SK-N-MC (cell line): ENCODE results near the gene CACNG4.
"Not testable (repeated sequence)": the region's sequence is repeated elsewhere in the genome, so short reads cannot be mapped to it uniquely, and the experiment has no call there.

Experiments
- DNase-seq: peaks from one replicate; pipeline ENCODE4 v3.0.0-alpha.2; 2011; ENCODE audit warnings: low read depth, low spot score
- H3K27ac ChIP-seq: fragments of 200-600 bp; sonication (generic); 2 replicates; pipeline ENCODE4 v1.5.1; 2016; ENCODE audit warnings: mixed run types
- H3K36me3 ChIP-seq: fragments of 200-600 bp; sonication (generic); 2 replicates; pipeline ENCODE4 v1.6.1; 2017; ENCODE audit warnings: antibody characterized with exemption, low read length, mixed read lengths; ENCODE audit not compliant: insufficient read depth
- H3K4me3 ChIP-seq: fragments of 200-600 bp; sonication (generic); 2 replicates; pipeline ENCODE4 v1.5.1; 2016
- H3K9ac ChIP-seq: fragments of 200-600 bp; sonication (generic); 2 replicates; pipeline ENCODE4 v1.8.0; 2017; ENCODE audit warnings: mixed run types, mixed read lengths; ENCODE audit not compliant: insufficient read length
- H3K9me3 ChIP-seq: fragments of 200-600 bp; sonication (generic); 2 replicates; pipeline ENCODE4 v1.6.1; 2017; ENCODE audit warnings: low read depth, mild to moderate bottlenecking, antibody characterized with exemption, low read length, moderate library complexity, mixed read lengths
- EZH2 ChIP-seq: fragments of 200-600 bp; sonication (generic); IDR thresholded peaks from one replicate; pipeline ENCODE4 v1.6.1; 2017; ENCODE audit warnings: antibody characterized with exemption
- FOXP2 ChIP-seq: optimal IDR thresholded peaks from 2 replicates; pipeline ENCODE3; 2011; ENCODE audit warnings: mild to moderate bottlenecking, moderate library complexity; ENCODE audit not compliant: insufficient read depth; ENCODE audit errors: extremely low read length, control extremely low read depth
- POLR2AphosphoS5 ChIP-seq: IDR thresholded peaks from 2 replicates; pipeline ENCODE4 v1.6.1; 2012; ENCODE audit warnings: mild to moderate bottlenecking, low read depth, low read length, borderline replicate concordance

Gene CACNG4

DNA sequence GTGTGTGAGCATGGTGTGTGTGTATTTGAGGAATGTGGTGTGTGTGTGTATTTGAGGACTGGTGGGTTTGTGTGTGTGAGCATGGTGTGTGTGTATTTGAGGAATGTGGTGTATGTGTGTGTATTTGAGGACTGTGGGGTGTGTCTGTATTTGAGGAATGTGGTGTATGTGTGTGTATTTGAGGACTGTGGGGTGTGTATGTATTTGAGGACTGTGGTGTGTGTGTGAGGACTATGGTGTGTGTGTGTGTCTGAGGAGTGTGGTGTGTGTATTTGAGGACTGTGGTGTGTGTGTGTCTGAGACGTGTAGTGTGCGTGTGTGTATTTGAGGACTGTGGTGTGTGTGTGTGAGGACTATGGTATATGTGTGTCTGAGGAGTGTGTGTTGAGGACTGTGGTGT, 61.8 kb downstream of the CACNG4 start:
- Histone ChIP-seq H3K4me3 (no peak overlapping the region), H3K9me3 (no peaks in the 10 kb centered on the region), H3K27ac (no peak overlapping the region), H3K36me3 (no peaks in the 10 kb centered on the region), H3K9ac (no peak overlapping the region)
- no peak for DNase-seq
- TF ChIP-seq EZH2: no peak
- TF ChIP-seq FOXP2: no peak
- no peak for TF ChIP-seq POLR2AphosphoS5

- Histone ChIP-seq H3K4me3 (no peak overlapping the region), H3K9ac (no peak overlapping the region), H3K9me3 (no peaks in the 10 kb centered on the region), H3K36me3 (no peaks in the 10 kb centered on the region), H3K27ac (no peak overlapping the region)
- no peak for TF ChIP-seq FOXP2
- TF ChIP-seq POLR2AphosphoS5: no peak
- TF ChIP-seq EZH2: no peak
- no peak for DNase-seq
Observed at GRCh38 chr17:67027031-67027628, 62.6 kb downstream of the CACNG4 start.

- H3K27ac ChIP-seq: no peak overlapping the region
Observed at GRCh38 chr17:67030641-67031040, 66.1 kb downstream of the CACNG4 start.

DNA sequence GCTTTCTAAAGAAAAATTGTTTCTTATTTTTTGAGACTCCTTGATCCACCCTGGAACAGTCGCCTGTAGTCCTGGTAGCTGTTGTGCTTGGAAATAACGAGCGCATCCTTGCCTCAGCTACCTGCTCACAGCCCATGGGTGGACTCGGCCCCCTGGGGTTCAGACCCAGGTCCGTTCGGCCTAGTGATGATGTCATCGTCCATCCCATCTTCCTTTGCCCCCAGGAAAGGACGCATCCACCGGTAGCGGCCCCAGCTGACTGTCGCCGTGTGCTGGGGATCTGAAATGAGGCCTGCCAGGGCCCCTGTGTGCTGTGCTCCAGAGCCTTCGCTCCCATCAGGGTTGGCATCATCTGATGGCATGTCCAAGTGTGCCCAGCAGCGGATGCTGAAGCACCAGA, 67.9 kb downstream of the CACNG4 start:
- no peak overlapping the region for H3K4me3 ChIP-seq
- TF ChIP-seq FOXP2 (no peak), EZH2 (no peak), POLR2AphosphoS5 (no peak)
- no peak for DNase-seq
- no peaks in the 10 kb centered on the region for H3K9me3 ChIP-seq
- H3K36me3 ChIP-seq: no peaks in the 10 kb centered on the region
- H3K27ac ChIP-seq: no peak overlapping the region
- H3K9ac ChIP-seq: no peak overlapping the region

More at GRCh38 chr17:67030641-67031040, 66.1 kb downstream of the CACNG4 start:
- DNase-seq: no peak
- Histone ChIP-seq H3K9ac (no peak overlapping the region), H3K9me3 (no peaks in the 10 kb centered on the region), H3K4me3 (no peak overlapping the region), H3K36me3 (no peaks in the 10 kb centered on the region)
- no peak for TF ChIP-seq FOXP2
- no peak for TF ChIP-seq EZH2
- TF ChIP-seq POLR2AphosphoS5: no peak

DNA sequence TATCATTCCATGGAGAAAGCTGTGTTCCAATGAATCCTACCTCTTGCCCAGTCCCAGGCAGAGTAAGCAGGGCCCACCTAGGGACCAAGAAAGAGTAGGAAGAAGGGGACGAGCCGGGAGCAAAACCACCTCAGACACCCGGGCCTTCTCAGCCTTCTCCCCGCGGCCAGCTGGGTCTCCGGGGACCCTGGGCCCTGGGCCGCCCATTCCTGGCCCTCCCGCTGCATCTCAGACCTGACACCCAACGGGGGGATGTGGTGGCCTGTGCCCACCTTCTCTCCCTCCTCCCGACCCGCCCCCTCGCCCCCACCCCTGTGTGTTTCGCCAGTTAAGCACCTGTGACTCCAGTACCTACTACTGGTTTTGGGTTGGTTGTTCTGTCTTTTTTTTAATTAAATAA, 68.5 kb downstream of the CACNG4 start:
- Histone ChIP-seq H3K36me3 (no peaks in the 10 kb centered on the region), H3K4me3 (no peak overlapping the region), H3K9me3 (no peaks in the 10 kb centered on the region), H3K9ac (no peak overlapping the region), H3K27ac (no peak overlapping the region)
- DNase-seq: no peak
- TF ChIP-seq FOXP2 (no peak), EZH2 (no peak), POLR2AphosphoS5 (no peak)

GRCh38 chr17:67033613-67034012, 69.1 kb downstream of the CACNG4 start:
- no peaks in the 10 kb centered on the region for H3K36me3 ChIP-seq
- no peak for DNase-seq
- no peaks in the 10 kb centered on the region for H3K9me3 ChIP-seq
- H3K27ac ChIP-seq: no peak overlapping the region
- TF ChIP-seq POLR2AphosphoS5: no peak
- no peak for TF ChIP-seq FOXP2
- no peak for TF ChIP-seq EZH2
- no peak overlapping the region for H3K9ac ChIP-seq
- no peak overlapping the region for H3K4me3 ChIP-seq

- H3K27ac ChIP-seq: no peak overlapping the region
- no peaks in the 10 kb centered on the region for H3K9me3 ChIP-seq
- no peak for DNase-seq
- no peak overlapping the region for H3K9ac ChIP-seq
- H3K36me3 ChIP-seq: no peaks in the 10 kb centered on the region
- no peak overlapping the region for H3K4me3 ChIP-seq
- no peak for TF ChIP-seq POLR2AphosphoS5
- no peak for TF ChIP-seq EZH2
- TF ChIP-seq FOXP2: no peak
Observed at GRCh38 chr17:67035131-67036083, 70.9 kb downstream of the CACNG4 start.

DNA sequence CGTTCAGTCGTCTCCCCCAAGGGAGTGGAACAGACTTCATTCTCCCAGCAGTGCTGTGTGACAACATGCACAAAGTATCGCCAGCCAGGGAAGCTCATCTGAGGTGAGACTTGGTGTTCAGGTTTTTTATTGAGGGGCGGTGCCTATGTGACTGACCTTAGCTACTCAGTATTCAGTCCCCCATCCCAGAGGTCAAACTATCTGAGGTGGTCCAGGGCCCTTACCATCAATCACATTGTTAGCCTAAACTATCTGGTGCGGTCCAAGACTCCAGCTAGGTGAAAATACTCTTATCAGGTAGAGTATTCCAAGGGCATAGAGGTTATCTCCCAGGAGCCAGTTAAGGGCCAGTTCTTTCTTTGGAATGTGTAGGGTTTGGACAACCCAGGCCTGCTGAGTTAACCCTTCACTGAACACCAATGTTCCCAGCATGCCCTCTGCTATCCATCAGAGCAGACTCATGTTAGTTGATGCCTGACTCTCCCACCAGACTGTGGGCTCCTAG, 74.4 kb downstream of the CACNG4 start:
- Histone ChIP-seq H3K4me3 (no peak overlapping the region), H3K9ac (no peak overlapping the region), H3K9me3 (no peaks in the 10 kb centered on the region), H3K27ac (no peak overlapping the region), H3K36me3 (no peaks in the 10 kb centered on the region)
- DNase-seq: no peak
- no peak for TF ChIP-seq POLR2AphosphoS5
- no peak for TF ChIP-seq FOXP2
- no peak for TF ChIP-seq EZH2

GRCh38 chr17:67040652-67041051, 76.1 kb downstream of the CACNG4 start:
- no peak for DNase-seq
- no peak overlapping the region for H3K27ac ChIP-seq
- H3K4me3 ChIP-seq: no peak overlapping the region
- no peak overlapping the region for H3K9ac ChIP-seq
- TF ChIP-seq POLR2AphosphoS5 (no peak), FOXP2 (no peak), EZH2 (no peak)
- H3K9me3 ChIP-seq: no peaks in the 10 kb centered on the region
- no peaks in the 10 kb centered on the region for H3K36me3 ChIP-seq

DNA sequence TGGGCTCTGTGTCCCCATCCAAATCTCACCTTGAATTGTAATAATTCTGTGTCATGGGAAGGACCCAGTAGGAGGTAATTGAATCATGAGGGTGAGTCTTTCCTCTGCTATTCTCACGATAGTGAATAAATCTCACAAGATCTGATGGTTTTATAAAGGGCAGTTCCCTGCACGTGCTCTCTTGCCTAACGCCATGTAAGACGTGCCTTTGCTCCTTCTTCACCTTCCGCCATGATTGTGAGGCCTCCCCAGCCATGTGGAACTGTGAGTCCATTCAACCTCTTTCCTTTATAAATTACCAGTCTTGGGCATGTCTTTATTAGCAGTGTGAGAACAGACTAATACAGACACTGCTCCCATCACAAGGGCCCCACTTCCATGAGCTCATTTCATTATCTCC, 76.6 kb downstream of the CACNG4 start:
- not testable (repeated sequence) for H3K27ac ChIP-seq, H3K4me3 ChIP-seq, DNase-seq, H3K9me3 ChIP-seq, H3K36me3 ChIP-seq, H3K9ac ChIP-seq
